Measurements from ENCODE around the gene HPS3. TPM values are rescaled to one million over a fixed set of nuclear protein-coding genes. Genes with fewer than 3 reads are reported as not detected.

Gene HPS3
- total and polyA plus RNA-seq, 2 of the 4 experiments (the other 2 are of a cell fraction) = 15.2 to 24.2 TPM

DNA sequence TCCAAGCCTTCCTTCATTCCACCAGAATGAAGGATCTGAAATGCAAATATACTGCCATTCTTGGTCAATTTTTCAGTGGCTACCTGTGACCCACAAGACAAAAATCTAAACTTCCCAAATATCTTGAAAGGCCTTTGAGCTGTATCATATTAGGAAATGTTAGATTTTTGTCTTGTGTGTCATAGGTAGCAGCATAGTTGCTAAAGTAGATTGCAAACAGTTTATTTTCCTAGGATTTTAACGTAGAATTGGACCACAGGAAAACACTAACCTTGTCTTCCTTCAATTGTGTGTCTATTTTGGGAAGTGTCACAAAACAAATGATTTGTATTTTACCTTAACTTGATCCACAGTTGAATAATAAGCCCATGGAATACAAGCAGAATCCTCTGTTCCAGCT, 49.8 kb downstream of the HPS3 start:
- H3K27ac ChIP-seq (ENCODE audit: insufficient read depth, low read length) = peak overlapping the region; percentile 66
- H2BK5ac ChIP-seq (ENCODE audit: low read depth, low read length, poor library complexity, severe bottlenecking) = peak overlapping the region; percentile 93
- CTCF ChIA-PET = interaction anchor here (0.6 to 1.3 kb wide), 5 partner anchors 28 to 1051 kb away, joined by 3 to 4 read pairs (median 3); partner anchors contain the start of gene HPS3
- ATAC-seq (ENCODE audit: low read depth) = peak; percentile 17
- H4K5ac ChIP-seq (ENCODE audit: low read depth, low read length) = peak overlapping the region; percentile 40; the same call in 1 of the 2 replicates
- peak overlapping the region; percentile 70 for H3K56ac ChIP-seq (ENCODE audit: extremely low read depth, insufficient read depth, low read length)
- H3K4ac ChIP-seq (ENCODE audit: low read depth, low read length) = peak overlapping the region; percentile 85; the same call in 1 of the 2 replicates
- peak overlapping the region; percentile 96 for H2BK120ac ChIP-seq (ENCODE audit: low read depth, low read length)
- in situ Hi-C loops (cut with MboI; ENCODE audit: low sequenced_read_pairs) (no loop called here), dilution Hi-C loops (cut with HindIII; ENCODE audit: low sequenced_read_pairs, unreplicated experiment) (no loop called here), intact Hi-C loops (cut with micrococcal nuclease) (loop anchor here (2.0 to 5.0 kb wide), 2 partner anchors 42 to 94 kb away; no protein-coding TSS in a partner anchor)
- H3K9ac ChIP-seq (ENCODE audit: low read depth, low read length) = no peak overlapping the region
- H3K4me3 ChIP-seq (ENCODE audit: insufficient read depth, low read depth, low read length) = no peak overlapping the region
- peak overlapping the region; percentile 82 for H2BK15ac ChIP-seq (ENCODE audit: low read depth, low read length)
- H3K9me3 ChIP-seq (ENCODE audit: control insufficient read depth, insufficient read depth, low read length) = no peaks in the 10 kb centered on the region
- H4K91ac ChIP-seq (ENCODE audit: insufficient read depth, low read depth, low read length) = peak overlapping the region; percentile 76
- DNase-seq = peak; percentile 78
- H3K4me2 ChIP-seq (ENCODE audit: low read depth, low read length) = peak overlapping the region; percentile 57; the same call in 1 of the 2 replicates
- no peak for TF ChIP-seq MAFK (IDR thresholded peaks at IDR 0.05; ENCODE audit: low read depth, low read length)
- TF ChIP-seq FOS (IDR thresholded peaks at IDR 0.05; ENCODE audit: low read depth, low read length) = 0 out of 2 replicates have a peak, but pooled peaks have one; percentile 39
- no peak for TF ChIP-seq CHD1 (IDR thresholded peaks at IDR 0.05; ENCODE audit: low read depth, low read length)
- peak; percentile 74 for TF ChIP-seq CEBPB (IDR thresholded peaks at IDR 0.05; ENCODE audit: low read depth, low read length)
- peaks cover 3% of the 10 kb centered on the region for H3K36me3 ChIP-seq (ENCODE audit: control insufficient read depth, insufficient read depth, low read length)
- H2AK9ac ChIP-seq (replicated peaks; ENCODE audit: low read depth, low read length, poor library complexity) = no peak overlapping the region
- POLR2A ChIA-PET (ENCODE audit: unreplicated experiment) = interaction anchor here (0.6 kb wide), 1 partner anchor 18 kb away, joined by 4 read pairs; no protein-coding TSS in a partner anchor
- peaks cover 13% of the 10 kb centered on the region for H3K4me1 ChIP-seq (ENCODE audit: control insufficient read depth, insufficient read depth, low read length)
- H2BK20ac ChIP-seq (ENCODE audit: low read depth, low read length) = peak overlapping the region; percentile 94
- no CpG with 5 or more reads among the region's 1 CpG for WGBS, 2 experiments (ENCODE audit: extremely low coverage in 2 of 2, insufficient read length in 1 of 2)
- H3K27me3 ChIP-seq (ENCODE audit: control insufficient read depth, insufficient read depth, low read length) = no peaks in the 10 kb centered on the region
- peak overlapping the region; percentile 95 for H3K23ac ChIP-seq (ENCODE audit: low read depth, low read length)
- BruUV-seq (replicated peaks) = no TSS peak
- peak overlapping the region; percentile 85 to 90 for H4K8ac ChIP-seq (ENCODE audit: low read depth in 2 of 2, low read length in 2 of 2)
- peak overlapping the region; percentile 91 for H3K18ac ChIP-seq (ENCODE audit: low read depth, low read length)
- peaks cover 4% of the 10 kb centered on the region; the same call in 1 of the 2 replicates for H3K9me1 ChIP-seq (ENCODE audit: insufficient read depth, low read length)
- H2AFZ ChIP-seq (replicated peaks; ENCODE audit: low read length, poor library complexity) = no peak overlapping the region
- no peaks in the 10 kb centered on the region for H3K79me1 ChIP-seq (ENCODE audit: low read depth in 1 of 2, low read length in 2 of 2)
- H3K14ac ChIP-seq (replicated peaks; ENCODE audit: low read depth, low read length) = peak overlapping the region; percentile 86; the same call in 1 of the 2 replicates
- H4K20me1 ChIP-seq (ENCODE audit: insufficient read depth, low read length) = no peaks in the 10 kb centered on the region
- H2AK5ac ChIP-seq (ENCODE audit: low read depth, low read length) = peak overlapping the region; percentile 85

Data from IMR-90 (cell line).